ENCODE measurements around the gene PLEK.
A peak's percentile ranks its signal among the peaks of the same experiment; 100 is the strongest.

PLEK gene

GRCh38 chr2:68359889-68360288 is 5.2 kb upstream of the PLEK start:
- DNase-seq = no peak
- Mint-ChIP-seq H3K9me3 (peaks cover 16% of the 10 kb centered on the region), H3K27ac (no peak overlapping the region), H3K27me3 (ENCODE audit: low read depth, poor library complexity) (no peaks in the 10 kb centered on the region), H3K36me3 (ENCODE audit: low read depth) (no peaks in the 10 kb centered on the region), H3K4me3 (no peak overlapping the region), H3K4me1 (peaks cover 16% of the 10 kb centered on the region)
- TF ChIP-seq CTCF (IDR thresholded peaks at IDR 0.05) = no peak

GRCh38 chr2:68362069-68362468 is 3.0 kb upstream of the PLEK start:
- H3K9me3 Mint-ChIP-seq = peaks cover 16% of the 10 kb centered on the region
- H3K27ac Mint-ChIP-seq = no peak overlapping the region
- peaks cover 14% of the 10 kb centered on the region for H3K4me1 Mint-ChIP-seq
- H3K27me3 Mint-ChIP-seq (ENCODE audit: low read depth, poor library complexity) = no peaks in the 10 kb centered on the region
- peak; percentile 65 for TF ChIP-seq CTCF (IDR thresholded peaks at IDR 0.05)
- H3K4me3 Mint-ChIP-seq = no peak overlapping the region
- H3K36me3 Mint-ChIP-seq (ENCODE audit: low read depth) = no peaks in the 10 kb centered on the region
- DNase-seq = peak; percentile 63

GRCh38 chr2:68362749-68363148 is 2.3 kb upstream of the PLEK start:
- peaks cover 16% of the 10 kb centered on the region for H3K9me3 Mint-ChIP-seq
- no peaks in the 10 kb centered on the region for H3K27me3 Mint-ChIP-seq (ENCODE audit: low read depth, poor library complexity)
- no peaks in the 10 kb centered on the region for H3K36me3 Mint-ChIP-seq (ENCODE audit: low read depth)
- TF ChIP-seq CTCF (IDR thresholded peaks at IDR 0.05) = no peak
- DNase-seq = no peak
- no peak overlapping the region for H3K4me3 Mint-ChIP-seq
- no peak overlapping the region for H3K27ac Mint-ChIP-seq
- peaks cover 8% of the 10 kb centered on the region for H3K4me1 Mint-ChIP-seq

GRCh38 chr2:68363721-68364120 is 1.4 kb upstream of the PLEK start:
- no peaks in the 10 kb centered on the region for H3K36me3 Mint-ChIP-seq (ENCODE audit: low read depth)
- DNase-seq = no peak
- peaks cover 16% of the 10 kb centered on the region for H3K9me3 Mint-ChIP-seq
- H3K27me3 Mint-ChIP-seq (ENCODE audit: low read depth, poor library complexity) = no peaks in the 10 kb centered on the region
- peaks cover 10% of the 10 kb centered on the region for H3K4me1 Mint-ChIP-seq
- no peak overlapping the region for H3K27ac Mint-ChIP-seq
- no peak overlapping the region for H3K4me3 Mint-ChIP-seq
- no peak for TF ChIP-seq CTCF (IDR thresholded peaks at IDR 0.05)

GRCh38 chr2:68366083-68366560 is 1.0 kb downstream of the PLEK start:
- TF ChIP-seq CTCF (IDR thresholded peaks at IDR 0.05) = no peak

GRCh38 chr2:68367953-68368653 is 3.0 kb downstream of the PLEK start:
- no peak for TF ChIP-seq CTCF (IDR thresholded peaks at IDR 0.05)
- Mint-ChIP-seq H3K27me3 (ENCODE audit: low read depth, poor library complexity) (no peaks in the 10 kb centered on the region), H3K9me3 (no peaks in the 10 kb centered on the region), H3K4me3 (no peak overlapping the region), H3K36me3 (ENCODE audit: low read depth) (no peaks in the 10 kb centered on the region), H3K4me1 (peaks cover 13% of the 10 kb centered on the region), H3K27ac (peak overlapping the region; percentile 31)
- DNase-seq = no peak

More at GRCh38 chr2:68366083-68366560, 1.0 kb downstream of the PLEK start:
- H3K36me3 Mint-ChIP-seq (ENCODE audit: low read depth) = no peaks in the 10 kb centered on the region
- H3K27ac Mint-ChIP-seq = no peak overlapping the region
- no peaks in the 10 kb centered on the region for H3K27me3 Mint-ChIP-seq (ENCODE audit: low read depth, poor library complexity)
- no peak for DNase-seq
- peaks cover 2% of the 10 kb centered on the region for H3K9me3 Mint-ChIP-seq
- H3K4me3 Mint-ChIP-seq = no peak overlapping the region
- peaks cover 13% of the 10 kb centered on the region for H3K4me1 Mint-ChIP-seq

Data from nephron progenitor cell (in vitro differentiated cells).